Liver (tissue), 9 donors: ENCODE results near the gene UBASH3B. TPM values are rescaled to one million over a fixed set of nuclear protein-coding genes. Genes with fewer than 3 reads are reported as not detected.

Experiments
- DNase-seq: peaks from one replicate; pipeline ENCODE4 v3.0.0-alpha.2; 2017; ENCODE audit warnings: low spot score
- H3K27ac ChIP-seq, 2 donors: one replicate each; pipeline ENCODE4 v1.7.0; 2013; ENCODE audit warnings: inconsistent platforms in 2 of 2, low read length in 2 of 2, control low read depth in 1 of 2, low read depth in 1 of 2, mild to moderate bottlenecking in 1 of 2
- H3K27me3 ChIP-seq, 4 donors: one replicate each; pipeline versions ENCODE4 v1.6.1 to v1.7.0; 2013; ENCODE audit warnings: low read length in 3 of 4, inconsistent platforms in 1 of 4, mild to moderate bottlenecking in 1 of 4, moderate library complexity in 1 of 4; ENCODE audit not compliant: control insufficient read depth in 4 of 4, insufficient read depth in 4 of 4
- H3K36me3 ChIP-seq, 4 donors: one replicate each; pipeline versions ENCODE4 v1.6.1 to v1.7.0; 2013; ENCODE audit warnings: low read length in 3 of 4, mild to moderate bottlenecking in 3 of 4, low read depth in 1 of 4, moderate library complexity in 1 of 4; ENCODE audit not compliant: control insufficient read depth in 4 of 4, insufficient read depth in 3 of 4
- H3K4me1 ChIP-seq, 4 donors: one replicate each; pipeline versions ENCODE4 v1.6.1 to v1.7.0; 2013; ENCODE audit warnings: low read length in 3 of 4, mild to moderate bottlenecking in 3 of 4, moderate library complexity in 1 of 4; ENCODE audit not compliant: control insufficient read depth in 4 of 4, insufficient read depth in 4 of 4
- H3K4me3 ChIP-seq, 3 donors: one replicate each; pipeline versions ENCODE4 v1.6.1 to v1.7.0; 2013; ENCODE audit warnings: low read length in 3 of 3, control low read depth in 1 of 3, low read depth in 1 of 3, mild to moderate bottlenecking in 1 of 3
- H3K9ac ChIP-seq, 2 donors: one replicate each; pipeline ENCODE4 v1.7.0; 2013; ENCODE audit warnings: low read length in 2 of 2, mild to moderate bottlenecking in 2 of 2, moderate library complexity in 2 of 2, control low read depth in 1 of 2, low read depth in 1 of 2
- H3K9me3 ChIP-seq, 4 donors: one replicate each; pipeline versions ENCODE4 v1.6.1 to v1.7.0; 2013; ENCODE audit warnings: low read length in 3 of 4; ENCODE audit not compliant: control insufficient read depth in 4 of 4
- CTCF ChIP-seq: fragments of 150-350 bp; IDR thresholded peaks from 2 replicates; pipeline ENCODE4 v1.5.1; 2017; ENCODE audit warnings: improper control_type of control experiment, low read depth, low read length; ENCODE audit not compliant: missing input control
- GABPA ChIP-seq, 2 donors: IDR thresholded peaks in 1 of 2; conservative IDR thresholded peaks in 1 of 2; 2 replicates each; pipeline ENCODE4 v1.6.1; 2016; ENCODE audit warnings: antibody characterized with exemption in 2 of 2, mild to moderate bottlenecking in 1 of 2, moderate library complexity in 1 of 2
- MAX ChIP-seq: IDR thresholded peaks from 2 replicates; pipeline ENCODE4 v1.6.1; 2016; ENCODE audit warnings: antibody characterized with exemption
- NR2F2 ChIP-seq: IDR thresholded peaks from 2 replicates; pipeline ENCODE4 v1.6.1; 2016; ENCODE audit warnings: antibody characterized with exemption
- RAD21 ChIP-seq, 2 donors: IDR thresholded peaks; 2 replicates each; pipeline ENCODE4 v1.6.1; 2016; ENCODE audit warnings: antibody characterized with exemption in 2 of 2, mild to moderate bottlenecking in 2 of 2
- REST ChIP-seq: IDR thresholded peaks from 2 replicates; pipeline ENCODE4 v1.6.1; 2016; ENCODE audit warnings: antibody characterized with exemption, mild to moderate bottlenecking
- RXRA ChIP-seq, 2 donors: IDR thresholded peaks; 2 replicates each; pipeline ENCODE4 v1.6.1; 2017 to 2018; ENCODE audit warnings: antibody characterized with exemption in 2 of 2, mild to moderate bottlenecking in 1 of 2
- TAF1 ChIP-seq: conservative IDR thresholded peaks from 2 replicates; pipeline ENCODE4 v1.6.1; 2016; ENCODE audit warnings: antibody characterized with exemption, mild to moderate bottlenecking
- ZBTB33 ChIP-seq: IDR thresholded peaks from 2 replicates; pipeline ENCODE4 v1.6.1; 2016; ENCODE audit warnings: antibody characterized with exemption
- WGBS: extraction: QIAGEN DNeasy Blood & Tissue Kit; methylation state at CpG from one replicate; pipeline ENCODE4 v1.1.7; 2013; 5-methylcytosine and 5-hydroxymethylcytosine counted together
- polyA plus RNA-seq, 2 donors: library from polyadenylated mRNA; stranded (reverse) in 1 of 2; unstranded in 1 of 2; fragments of 200-250 nt in 1 of 2; fragments of >200 nt in 1 of 2; fragmentation: Nextera tagmentation in 1 of 2; extraction: Ambion mirVana in 1 of 2; gene quantifications; one replicate each; pipeline versions ENCODE4 v1.2.1 to v1.2.3, GENCODE V29; 2013 to 2015
- total RNA-seq, 2 donors: library from RNA; depleted of rRNA; stranded (reverse); fragments of >200 nt; gene quantifications; one replicate each; pipeline ENCODE4 v1.2.3, GENCODE V29; 2014
- donor health status: healthy.
- donor health status: healthy.
- donor health status: healthy.
- donor health status: healthy.
- donor health status: healthy.

UBASH3B gene
- total and polyA plus RNA-seq, 4 donors = 0.48 to 5.5 (median 2.5) TPM

- TF ChIP-seq CTCF (no peak), ZBTB33 (no peak), GABPA (IDR thresholded peaks at IDR 0.05 in 1 of 2, conservative IDR thresholded peaks at IDR 0.05 in 1 of 2) (no peak), RAD21 (IDR thresholded peaks at IDR 0.05) (no peak)
Observed at GRCh38 chr11:122765487-122766131, 110.1 kb downstream of the UBASH3B start (continued).

GRCh38 chr11:122769126-122769780 lies 113.7 kb downstream of the UBASH3B start:
- TF ChIP-seq REST (no peak), TAF1 (no peak)
- Histone ChIP-seq H3K27ac (no peak overlapping the region), H3K27me3 (peaks cover 0 to 4% (median 0%) of the 10 kb centered on the region in 4 donors), H3K36me3 (no peaks in the 10 kb centered on the region), H3K9me3 (no peaks in the 10 kb centered on the region), H3K4me1 (no peaks in the 10 kb centered on the region), H3K4me3 (no peak overlapping the region), H3K9ac (no peak overlapping the region)
- DNase-seq = no peak
- WGBS = 76% methylated on average over 4 of the region's 4 CpGs

- no peak overlapping the region for H3K27ac ChIP-seq
- H3K4me3 ChIP-seq = no peak overlapping the region
- no peak overlapping the region for H3K9ac ChIP-seq
- no peaks in the 10 kb centered on the region for H3K4me1 ChIP-seq
- no peaks in the 10 kb centered on the region for H3K36me3 ChIP-seq
- no peaks in the 10 kb centered on the region for H3K9me3 ChIP-seq
- no peak for DNase-seq
- H3K27me3 ChIP-seq = peaks cover 0 to 4% (median 0%) of the 10 kb centered on the region in 4 donors
- 75% methylated on average over 7 of the region's 7 CpGs for WGBS
- no peak for TF ChIP-seq NR2F2
- no peak for TF ChIP-seq ZBTB33
- no peak for TF ChIP-seq RAD21 (IDR thresholded peaks at IDR 0.05)
- no peak for TF ChIP-seq GABPA (IDR thresholded peaks at IDR 0.05 in 1 of 2, conservative IDR thresholded peaks at IDR 0.05 in 1 of 2)
- TF ChIP-seq MAX = no peak
- no peak for TF ChIP-seq RXRA (IDR thresholded peaks at IDR 0.05)
- TF ChIP-seq CTCF = no peak
- TF ChIP-seq REST = no peak
Observed at GRCh38 chr11:122772945-122773344, 117.4 kb downstream of the UBASH3B start.
